IMR-90 (cell line): ENCODE measurements around the gene SOD2. TPM values are rescaled to one million over a fixed set of nuclear protein-coding genes. Genes with fewer than 3 reads are reported as not detected.

Source experiments
- ATAC-seq: fragments of 200-7000 bp; cut with Tn5 transposase; 2 replicates; pipeline ENCODE4 v1.9.1; 2020; ENCODE audit warnings: low read depth, mild to moderate bottlenecking, moderate library complexity
- BruUV-seq: library from RNA; stranded (reverse); fragments of 400-500 nt; replicated peaks from 2 replicates; lab custom pipeline; 2021; lab: Mats Ljungman, UMichigan
- CTCF ChIA-PET: fragments of 300-600 bp; formaldehyde crosslinking; extraction: SDS; loops from one replicate; lab custom pipeline; 2021; ENCODE audit warnings: antibody characterized with exemption; lab: Yijun Ruan, JAX
- POLR2A ChIA-PET: fragments of 300-600 bp; sonication (Branson Sonifier 250); formaldehyde crosslinking; loops from one replicate; lab custom pipeline; 2022; ENCODE audit warnings: antibody characterized with exemption; ENCODE audit not compliant: unreplicated experiment; lab: Charles Lee
- DNase-seq: peaks from one replicate; pipeline ENCODE4 v3.0.0; 2013
- H2AFZ ChIP-seq: replicated peaks from 2 replicates; pipeline ENCODE3; 2013; ENCODE audit warnings: low read length, mild to moderate bottlenecking; ENCODE audit not compliant: poor library complexity
- H2AK5ac ChIP-seq: 2 replicates; pipeline ENCODE4 v1.6.1; 2013; ENCODE audit warnings: low read depth, low read length, inconsistent platforms
- H2AK9ac ChIP-seq: replicated peaks from 2 replicates; pipeline ENCODE3; 2013; ENCODE audit warnings: mild to moderate bottlenecking, low read depth, low read length, moderate library complexity; ENCODE audit not compliant: poor library complexity
- H2BK120ac ChIP-seq: 2 replicates; pipeline ENCODE4 v1.6.1; 2013; ENCODE audit warnings: low read depth, low read length, inconsistent platforms
- H2BK15ac ChIP-seq: 3 replicates; pipeline ENCODE4 v1.6.1; 2013; ENCODE audit warnings: low read depth, low read length, inconsistent platforms
- H2BK20ac ChIP-seq: 2 replicates; pipeline ENCODE4 v1.6.1; 2013; ENCODE audit warnings: low read depth, mild to moderate bottlenecking, inconsistent platforms, low read length, moderate library complexity
- H2BK5ac ChIP-seq: 2 replicates; pipeline ENCODE4 v1.6.1; 2013; ENCODE audit warnings: mild to moderate bottlenecking, low read depth, low read length, inconsistent platforms; ENCODE audit not compliant: poor library complexity, severe bottlenecking
- H3K14ac ChIP-seq: replicated peaks from 2 replicates; pipeline ENCODE4 v1.6.1; 2013; ENCODE audit warnings: low read depth, low read length, inconsistent platforms
- H3K18ac ChIP-seq: 2 replicates; pipeline ENCODE4 v1.6.1; 2013; ENCODE audit warnings: low read depth, low read length, control low read depth
- H3K23ac ChIP-seq: 2 replicates; pipeline ENCODE4 v1.6.1; 2013; ENCODE audit warnings: low read depth, low read length, inconsistent platforms
- H3K27ac ChIP-seq: 2 replicates; pipeline ENCODE4 v1.5.1; 2013; ENCODE audit warnings: mild to moderate bottlenecking, control low read depth, low read length; ENCODE audit not compliant: insufficient read depth
- H3K27me3 ChIP-seq: 2 replicates; pipeline ENCODE4 v1.6.1; 2013; ENCODE audit warnings: low read length; ENCODE audit not compliant: control insufficient read depth, insufficient read depth
- H3K36me3 ChIP-seq: 2 replicates; pipeline ENCODE4 v1.6.1; 2013; ENCODE audit warnings: low read length, mixed read lengths; ENCODE audit not compliant: control insufficient read depth, insufficient read depth
- H3K4ac ChIP-seq: 2 replicates; pipeline ENCODE4 v1.6.1; 2013; ENCODE audit warnings: low read depth, low read length, inconsistent platforms
- H3K4me1 ChIP-seq: 2 replicates; pipeline ENCODE4 v1.6.1; 2013; ENCODE audit warnings: low read length, mixed read lengths; ENCODE audit not compliant: control insufficient read depth, insufficient read depth
- H3K4me2 ChIP-seq: 2 replicates; pipeline ENCODE4 v1.6.1; 2013; ENCODE audit warnings: low read depth, mild to moderate bottlenecking, control low read depth, low read length, moderate library complexity
- H3K4me3 ChIP-seq: 2 replicates; pipeline ENCODE4 v1.5.1; 2013; ENCODE audit warnings: low read depth, mild to moderate bottlenecking, control low read depth, low read length, moderate library complexity; ENCODE audit not compliant: insufficient read depth
- H3K56ac ChIP-seq: 2 replicates; pipeline ENCODE4 v1.6.1; 2013; ENCODE audit warnings: low read length, inconsistent platforms; ENCODE audit not compliant: insufficient read depth; ENCODE audit errors: extremely low read depth
- H3K79me1 ChIP-seq, 2 experiments: 2 replicates each; pipeline ENCODE4 v1.6.1; 2013; ENCODE audit warnings: low read length in 2 of 2, inconsistent platforms in 1 of 2, low read depth in 1 of 2
- H3K9ac ChIP-seq: 2 replicates; pipeline ENCODE4 v1.6.1; 2013; ENCODE audit warnings: low read depth, low read length, control low read depth
- H3K9me1 ChIP-seq: 2 replicates; pipeline ENCODE4 v1.6.1; 2013; ENCODE audit warnings: low read length, inconsistent platforms; ENCODE audit not compliant: insufficient read depth
- H3K9me3 ChIP-seq: 2 replicates; pipeline ENCODE4 v1.6.1; 2013; ENCODE audit warnings: low read length; ENCODE audit not compliant: control insufficient read depth, insufficient read depth
- H4K20me1 ChIP-seq: 2 replicates; pipeline ENCODE4 v1.6.1; 2013; ENCODE audit warnings: low read length, inconsistent platforms; ENCODE audit not compliant: insufficient read depth
- H4K5ac ChIP-seq: 2 replicates; pipeline ENCODE4 v1.6.1; 2013; ENCODE audit warnings: mild to moderate bottlenecking, low read depth, low read length, control low read depth
- H4K8ac ChIP-seq, 2 experiments: 2 replicates each; pipeline ENCODE4 v1.6.1; 2013; ENCODE audit warnings: low read depth in 2 of 2, low read length in 2 of 2, control low read depth in 1 of 2, inconsistent platforms in 1 of 2
- H4K91ac ChIP-seq: 2 replicates; pipeline ENCODE4 v1.6.1; 2013; ENCODE audit warnings: low read depth, low read length, inconsistent platforms; ENCODE audit not compliant: insufficient read depth
- BHLHE40 ChIP-seq: fragments of 150-350 bp; IDR thresholded peaks from 2 replicates; pipeline ENCODE4 v1.6.1; 2016; ENCODE audit warnings: mild to moderate bottlenecking, low read depth, low read length
- CEBPB ChIP-seq: IDR thresholded peaks from 2 replicates; pipeline ENCODE4 v1.6.1; 2012; ENCODE audit warnings: low read depth, low read length, improper control_type of control experiment
- CHD1 ChIP-seq: IDR thresholded peaks from 2 replicates; pipeline ENCODE4 v1.6.1; 2012; ENCODE audit warnings: low read depth, low read length, improper control_type of control experiment
- ELK1 ChIP-seq: fragments of 150-350 bp; IDR thresholded peaks from 2 replicates; pipeline ENCODE4 v1.6.1; 2016; ENCODE audit warnings: low read depth, mild to moderate bottlenecking, low read length, moderate library complexity, borderline replicate concordance
- FOS ChIP-seq: fragments of 150-350 bp; IDR thresholded peaks from 2 replicates; pipeline ENCODE4 v1.6.1; 2016; ENCODE audit warnings: low read depth, low read length
- MAFK ChIP-seq: IDR thresholded peaks from 2 replicates; pipeline ENCODE4 v1.6.1; 2012; ENCODE audit warnings: low read depth, low read length, improper control_type of control experiment
- MAZ ChIP-seq: IDR thresholded peaks from 2 replicates; pipeline ENCODE4 v1.6.1; 2012; ENCODE audit warnings: low read depth, mild to moderate bottlenecking, low read length, improper control_type of control experiment, moderate library complexity, borderline replicate concordance
- MXI1 ChIP-seq: IDR thresholded peaks from 2 replicates; pipeline ENCODE4 v1.6.1; 2012; ENCODE audit warnings: low read depth, mild to moderate bottlenecking, low read length, moderate library complexity, borderline replicate concordance
- NFE2L2 ChIP-seq: fragments of 150-350 bp; IDR thresholded peaks from 2 replicates; pipeline ENCODE4 v1.6.1; 2016; ENCODE audit warnings: low read depth, mild to moderate bottlenecking, low read length
- POLR2A ChIP-seq: IDR thresholded peaks from 2 replicates; pipeline ENCODE4 v1.6.1; 2012; ENCODE audit warnings: mild to moderate bottlenecking, low read depth, low read length
- RAD21 ChIP-seq: IDR thresholded peaks from 2 replicates; pipeline ENCODE4 v1.6.1; 2012; ENCODE audit warnings: low read length, improper control_type of control experiment
- RCOR1 ChIP-seq: IDR thresholded peaks from 2 replicates; pipeline ENCODE4 v1.6.1; 2012; ENCODE audit warnings: mild to moderate bottlenecking, low read length, improper control_type of control experiment; ENCODE audit not compliant: insufficient replicate concordance
- RFX5 ChIP-seq: IDR thresholded peaks from 2 replicates; pipeline ENCODE4 v1.8.0; 2012; ENCODE audit warnings: low read depth, mild to moderate bottlenecking, low read length, moderate library complexity
- SMC3 ChIP-seq: fragments of 150-350 bp; IDR thresholded peaks from 2 replicates; pipeline ENCODE4 v1.6.1; 2016; ENCODE audit warnings: low read depth, mild to moderate bottlenecking, antibody characterized with exemption, low read length, moderate library complexity
- USF2 ChIP-seq: fragments of 150-350 bp; IDR thresholded peaks from 2 replicates; pipeline ENCODE4 v1.6.1; 2017; ENCODE audit warnings: mild to moderate bottlenecking, antibody characterized with exemption, low read length, low read depth
- WGBS, 2 experiments: methylation state at CpG; one replicate each; pipeline versions ENCODE4 v1.1.5 to v1.1.7; 2013; ENCODE audit warnings: missing lambda C conversion rate in 2 of 2; ENCODE audit not compliant: insufficient read length in 1 of 2; ENCODE audit errors: extremely low coverage in 2 of 2; 5-methylcytosine and 5-hydroxymethylcytosine counted together
- dilution Hi-C: fragments of 300-500 bp; cut with HindIII; formaldehyde crosslinking; loops from one replicate; pipeline ENCODE4 v1.14.3; 2018; ENCODE audit warnings: low sequenced_read_pairs; ENCODE audit not compliant: unreplicated experiment
- in situ Hi-C: fragments of 300-500 bp; cut with MboI; formaldehyde crosslinking; loops from 3 replicates; pipeline ENCODE4 v1.14.3; 2019; ENCODE audit warnings: low sequenced_read_pairs, inconsistent platforms, mixed read lengths
- intact Hi-C: fragments of 100-400 bp; cut with micrococcal nuclease; formaldehyde crosslinking; loops from 2 replicates; pipeline ENCODE4 v1.10.0; 2022
- polyA plus RNA-seq, 3 experiments: library from polyadenylated mRNA; depleted of rRNA; stranded (reverse); fragments of >200 nt; gene quantifications; 2 replicates each; pipeline ENCODE4 v1.2.3, GENCODE V29; 2012; ENCODE audit warnings: low replicate concordance in 1 of 3
- total RNA-seq: library from RNA; depleted of rRNA; stranded (reverse); fragments of >200 nt; gene quantifications from 2 replicates; pipeline ENCODE4 v1.2.3, GENCODE V29; 2012
- TF ChIP-seq, protein P1 (sequence below): conservative IDR thresholded peaks from 2 replicates; pipeline ENCODE4 v1.5.1; 2012; ENCODE audit warnings: mild to moderate bottlenecking, low read depth, low read length, improper control_type of control experiment

Gene SOD2
- total and polyA plus RNA-seq, 2 of the 4 experiments (the other 2 are of a cell fraction), result 173 to 243 TPM

DNA sequence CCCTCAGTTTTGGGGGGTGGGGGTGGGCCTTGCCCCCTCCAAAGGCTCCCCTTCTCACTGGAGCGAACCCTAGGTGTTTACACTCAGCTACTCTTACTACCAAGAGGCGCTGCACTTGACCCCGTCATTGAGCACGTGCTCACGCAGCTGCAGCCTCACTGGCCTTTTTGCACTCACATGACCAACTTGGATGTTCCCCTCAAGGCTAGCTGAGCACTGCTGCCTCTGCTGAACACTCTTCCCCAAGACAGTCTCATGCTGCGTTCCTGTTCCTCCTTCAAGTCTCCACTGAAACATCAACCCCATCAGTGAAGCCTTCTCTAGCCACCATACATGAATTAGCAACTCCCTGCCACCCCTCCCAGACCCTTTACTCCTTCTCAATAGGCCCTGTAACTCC is 4.0 kb downstream of the SOD2 start:
- in situ Hi-C loops (loop anchor here (25.0 kb wide), 1 partner anchor 273 kb away; the partner anchor contains the start of gene IGF2R), dilution Hi-C loops (no loop called here), intact Hi-C loops (no loop called here)
- Histone ChIP-seq H3K18ac (peak overlapping the region; percentile 19; the same call in 1 of the 2 replicates), H3K56ac (no peak overlapping the region), H3K14ac (no peak overlapping the region), H3K9me3 (no peaks in the 10 kb centered on the region), H4K5ac (no peak overlapping the region; the same call in 1 of the 2 replicates), H4K91ac (0 out of 2 replicates have a peak overlapping the region, but pooled peaks have one; percentile 2), H3K4me3 (no peak overlapping the region), H3K23ac (peak overlapping the region; percentile 68; the same call in 1 of the 2 replicates), H2BK20ac (no peak overlapping the region), H3K36me3 (peaks cover 42% of the 10 kb centered on the region), H4K8ac (no peak overlapping the region), H3K4me2 (peak overlapping the region; percentile 70), H2AFZ (peak overlapping the region; percentile 47), H2AK5ac (no peak overlapping the region), H3K9me1 (no peaks in the 10 kb centered on the region; the same call in none of the 2 replicates), H2AK9ac (no peak overlapping the region), H3K4me1 (peaks cover 5% of the 10 kb centered on the region), H3K4ac (peak overlapping the region; percentile 40; the same call in 1 of the 2 replicates), H4K20me1 (peaks cover 11% of the 10 kb centered on the region), H3K79me1 (peaks cover 18 to 54% of the 10 kb centered on the region in 2 experiments), H3K9ac (no peak overlapping the region), H2BK15ac (no peak overlapping the region), H3K27ac (peak overlapping the region; percentile 22; the same call in 1 of the 2 replicates), H2BK120ac (no peak overlapping the region), H3K27me3 (no peaks in the 10 kb centered on the region), H2BK5ac (no peak overlapping the region)
- CTCF ChIA-PET, result no interaction called here
- TF ChIP-seq MAZ (no peak), RFX5 (no peak), NFE2L2 (no peak), SMC3 (no peak), FOS (no peak), USF2 (no peak), MAFK (no peak), CHD1 (no peak), BHLHE40 (no peak), POLR2A (no peak), RCOR1 (no peak), MXI1 (no peak), RAD21 (no peak), ELK1 (no peak), CEBPB (no peak)
- TF ChIP-seq, protein P1, sequence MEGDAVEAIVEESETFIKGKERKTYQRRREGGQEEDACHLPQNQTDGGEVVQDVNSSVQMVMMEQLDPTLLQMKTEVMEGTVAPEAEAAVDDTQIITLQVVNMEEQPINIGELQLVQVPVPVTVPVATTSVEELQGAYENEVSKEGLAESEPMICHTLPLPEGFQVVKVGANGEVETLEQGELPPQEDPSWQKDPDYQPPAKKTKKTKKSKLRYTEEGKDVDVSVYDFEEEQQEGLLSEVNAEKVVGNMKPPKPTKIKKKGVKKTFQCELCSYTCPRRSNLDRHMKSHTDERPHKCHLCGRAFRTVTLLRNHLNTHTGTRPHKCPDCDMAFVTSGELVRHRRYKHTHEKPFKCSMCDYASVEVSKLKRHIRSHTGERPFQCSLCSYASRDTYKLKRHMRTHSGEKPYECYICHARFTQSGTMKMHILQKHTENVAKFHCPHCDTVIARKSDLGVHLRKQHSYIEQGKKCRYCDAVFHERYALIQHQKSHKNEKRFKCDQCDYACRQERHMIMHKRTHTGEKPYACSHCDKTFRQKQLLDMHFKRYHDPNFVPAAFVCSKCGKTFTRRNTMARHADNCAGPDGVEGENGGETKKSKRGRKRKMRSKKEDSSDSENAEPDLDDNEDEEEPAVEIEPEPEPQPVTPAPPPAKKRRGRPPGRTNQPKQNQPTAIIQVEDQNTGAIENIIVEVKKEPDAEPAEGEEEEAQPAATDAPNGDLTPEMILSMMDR, result no peak
- BruUV-seq, result no TSS peak
- POLR2A ChIA-PET, result no interaction called here
- DNase-seq (no peak), ATAC-seq (no peak)
- 87% methylated on average over 5 of the region's 6 CpGs; no CpG with 5 or more reads in 1 of the 2 experiments for WGBS, 2 experiments
